ENCODE measurements around the gene SHISA6.

DNA sequence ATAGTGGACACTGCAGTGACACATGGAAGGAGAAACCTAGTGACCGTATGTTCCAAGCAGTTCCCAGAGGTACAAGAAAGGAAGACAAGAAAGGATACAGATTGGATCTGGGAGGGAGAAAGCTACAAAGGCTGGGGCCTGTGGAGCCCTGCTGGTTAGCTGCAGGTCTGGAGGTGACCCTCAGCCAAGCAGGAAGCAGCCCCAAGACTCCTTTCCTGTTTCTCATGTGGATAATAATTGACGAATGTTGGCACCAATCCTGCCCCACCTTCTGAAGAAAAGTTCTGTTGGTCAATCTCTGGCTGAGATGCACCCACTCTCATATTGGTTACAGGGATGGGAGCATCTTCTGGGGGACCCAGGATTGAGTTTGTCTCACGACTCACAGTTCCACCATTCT lies 99.8 kb downstream of the SHISA6 start:
- TF ChIP-seq ZFP30 (CRISPR knock-in tag; IDR thresholded peaks at IDR 0.05) (no peak), ESRRG (CRISPR knock-in tag; IDR thresholded peaks at IDR 0.05) (no peak), CREB5 (CRISPR knock-in tag; IDR thresholded peaks at IDR 0.05; ENCODE audit: low read depth) (no peak), GLIS3 (CRISPR knock-in tag; IDR thresholded peaks at IDR 0.05) (no peak), SNAI2 (CRISPR knock-in tag; IDR thresholded peaks at IDR 0.05) (no peak), CSDC2 (CRISPR knock-in tag; IDR thresholded peaks at IDR 0.05) (no peak), ISL1 (CRISPR knock-in tag; IDR thresholded peaks at IDR 0.05) (no peak), ZFP3 (CRISPR knock-in tag; IDR thresholded peaks at IDR 0.05) (no peak)
- TF ChIP-seq, protein P1, sequence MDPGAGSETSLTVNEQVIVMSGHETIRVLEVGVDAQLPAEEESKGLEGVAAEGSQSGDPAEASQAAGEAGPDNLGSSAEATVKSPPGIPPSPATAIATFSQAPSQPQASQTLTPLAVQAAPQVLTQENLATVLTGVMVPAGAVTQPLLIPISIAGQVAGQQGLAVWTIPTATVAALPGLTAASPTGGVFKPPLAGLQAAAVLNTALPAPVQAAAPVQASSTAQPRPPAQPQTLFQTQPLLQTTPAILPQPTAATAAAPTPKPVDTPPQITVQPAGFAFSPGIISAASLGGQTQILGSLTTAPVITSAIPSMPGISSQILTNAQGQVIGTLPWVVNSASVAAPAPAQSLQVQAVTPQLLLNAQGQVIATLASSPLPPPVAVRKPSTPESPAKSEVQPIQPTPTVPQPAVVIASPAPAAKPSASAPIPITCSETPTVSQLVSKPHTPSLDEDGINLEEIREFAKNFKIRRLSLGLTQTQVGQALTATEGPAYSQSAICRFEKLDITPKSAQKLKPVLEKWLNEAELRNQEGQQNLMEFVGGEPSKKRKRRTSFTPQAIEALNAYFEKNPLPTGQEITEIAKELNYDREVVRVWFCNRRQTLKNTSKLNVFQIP (CRISPR knock-in tag; IDR thresholded peaks at IDR 0.05; ENCODE audit: borderline replicate concordance, low read depth), result no peak
- TF ChIP-seq, protein P2, sequence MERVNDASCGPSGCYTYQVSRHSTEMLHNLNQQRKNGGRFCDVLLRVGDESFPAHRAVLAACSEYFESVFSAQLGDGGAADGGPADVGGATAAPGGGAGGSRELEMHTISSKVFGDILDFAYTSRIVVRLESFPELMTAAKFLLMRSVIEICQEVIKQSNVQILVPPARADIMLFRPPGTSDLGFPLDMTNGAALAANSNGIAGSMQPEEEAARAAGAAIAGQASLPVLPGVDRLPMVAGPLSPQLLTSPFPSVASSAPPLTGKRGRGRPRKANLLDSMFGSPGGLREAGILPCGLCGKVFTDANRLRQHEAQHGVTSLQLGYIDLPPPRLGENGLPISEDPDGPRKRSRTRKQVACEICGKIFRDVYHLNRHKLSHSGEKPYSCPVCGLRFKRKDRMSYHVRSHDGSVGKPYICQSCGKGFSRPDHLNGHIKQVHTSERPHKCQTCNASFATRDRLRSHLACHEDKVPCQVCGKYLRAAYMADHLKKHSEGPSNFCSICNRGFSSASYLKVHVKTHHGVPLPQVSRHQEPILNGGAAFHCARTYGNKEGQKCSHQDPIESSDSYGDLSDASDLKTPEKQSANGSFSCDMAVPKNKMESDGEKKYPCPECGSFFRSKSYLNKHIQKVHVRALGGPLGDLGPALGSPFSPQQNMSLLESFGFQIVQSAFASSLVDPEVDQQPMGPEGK (CRISPR knock-in tag; IDR thresholded peaks at IDR 0.05; ENCODE audit: borderline replicate concordance), result no peak

Data from SK-N-SH treated with all-trans-retinoic acid at 6 μM for 48 hours (cell line).